ENCODE results near the gene RNF141.

RNF141 gene

GRCh38 chr11:10522276-10522675 lies 18.7 kb downstream of the RNF141 start:
- H3K4me2 ChIP-seq (ENCODE audit: low read depth, low read length): no peak overlapping the region
- no peaks in the 10 kb centered on the region for H3K36me3 ChIP-seq (replicated peaks; ENCODE audit: insufficient read depth, low read length)
- H3K27me3 ChIP-seq (replicated peaks; ENCODE audit: insufficient read depth, low read length): no peaks in the 10 kb centered on the region
- H2AFZ ChIP-seq (ENCODE audit: low read length): no peak overlapping the region
- H4K20me1 ChIP-seq (ENCODE audit: insufficient read depth, low read length): no peaks in the 10 kb centered on the region
- H3K27ac ChIP-seq (ENCODE audit: low read length): no peak overlapping the region
- no peaks in the 10 kb centered on the region for H3F3A ChIP-seq (ENCODE audit: insufficient read depth, low read length)
- no peak overlapping the region for H3K4me3 ChIP-seq (ENCODE audit: low read length)
- DNase-seq: no peak
- H3K79me2 ChIP-seq (ENCODE audit: low read length): no peaks in the 10 kb centered on the region
- TF ChIP-seq EZH2phosphoT487 (IDR thresholded peaks at IDR 0.05; ENCODE audit: low read length): no peak
- TF ChIP-seq, protein P1, sequence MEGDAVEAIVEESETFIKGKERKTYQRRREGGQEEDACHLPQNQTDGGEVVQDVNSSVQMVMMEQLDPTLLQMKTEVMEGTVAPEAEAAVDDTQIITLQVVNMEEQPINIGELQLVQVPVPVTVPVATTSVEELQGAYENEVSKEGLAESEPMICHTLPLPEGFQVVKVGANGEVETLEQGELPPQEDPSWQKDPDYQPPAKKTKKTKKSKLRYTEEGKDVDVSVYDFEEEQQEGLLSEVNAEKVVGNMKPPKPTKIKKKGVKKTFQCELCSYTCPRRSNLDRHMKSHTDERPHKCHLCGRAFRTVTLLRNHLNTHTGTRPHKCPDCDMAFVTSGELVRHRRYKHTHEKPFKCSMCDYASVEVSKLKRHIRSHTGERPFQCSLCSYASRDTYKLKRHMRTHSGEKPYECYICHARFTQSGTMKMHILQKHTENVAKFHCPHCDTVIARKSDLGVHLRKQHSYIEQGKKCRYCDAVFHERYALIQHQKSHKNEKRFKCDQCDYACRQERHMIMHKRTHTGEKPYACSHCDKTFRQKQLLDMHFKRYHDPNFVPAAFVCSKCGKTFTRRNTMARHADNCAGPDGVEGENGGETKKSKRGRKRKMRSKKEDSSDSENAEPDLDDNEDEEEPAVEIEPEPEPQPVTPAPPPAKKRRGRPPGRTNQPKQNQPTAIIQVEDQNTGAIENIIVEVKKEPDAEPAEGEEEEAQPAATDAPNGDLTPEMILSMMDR (IDR thresholded peaks at IDR 0.05; ENCODE audit: low read length): no peak
- no peak overlapping the region for H3K9ac ChIP-seq (ENCODE audit: low read length)
- H3K9me3 ChIP-seq (replicated peaks; ENCODE audit: insufficient read depth, low read length): no peaks in the 10 kb centered on the region
- 0 out of 2 replicates have a peak, but pooled peaks cover 3% of the 10 kb centered on the region for H3K4me1 ChIP-seq (ENCODE audit: low read length)
- H3K9me2 ChIP-seq (replicated peaks; ENCODE audit: insufficient read depth, low read length): no peaks in the 10 kb centered on the region

DNA sequence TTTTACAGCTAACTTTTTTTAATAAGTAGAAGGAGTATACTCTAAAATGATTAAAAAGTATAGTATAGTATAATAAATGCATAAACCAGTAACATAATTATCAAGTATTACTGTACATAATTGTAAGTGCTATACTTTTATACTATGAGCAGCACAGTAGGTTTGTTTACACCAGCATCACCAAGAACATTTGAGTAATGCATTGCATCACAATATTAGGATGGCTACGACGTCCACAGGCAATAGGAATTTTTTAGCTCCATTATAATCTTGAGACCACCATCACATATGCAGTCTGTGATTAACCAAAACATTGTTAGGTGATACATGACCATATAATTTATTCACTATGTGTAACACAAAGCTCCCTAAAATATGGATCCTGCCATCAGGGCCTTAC lies 20.4 kb downstream of the RNF141 start:
- TF ChIP-seq, protein P1 (IDR thresholded peaks at IDR 0.05; ENCODE audit: low read length): no peak
- TF ChIP-seq EZH2 (optimal IDR thresholded peaks at IDR 0.05; ENCODE audit: low read depth, low read length) (no peak), EZH2phosphoT487 (IDR thresholded peaks at IDR 0.05; ENCODE audit: low read length) (no peak)
- Histone ChIP-seq H3K9me3 (replicated peaks; ENCODE audit: insufficient read depth, low read length) (no peaks in the 10 kb centered on the region), H2AFZ (ENCODE audit: low read length) (no peak overlapping the region), H3K79me2 (ENCODE audit: low read length) (no peaks in the 10 kb centered on the region), H3K4me2 (ENCODE audit: low read depth, low read length) (no peak overlapping the region), H3K4me1 (ENCODE audit: low read length) (no peaks in the 10 kb centered on the region), H3K27ac (ENCODE audit: low read length) (no peak overlapping the region), H3K36me3 (replicated peaks; ENCODE audit: insufficient read depth, low read length) (no peaks in the 10 kb centered on the region), H3K4me3 (ENCODE audit: low read length) (no peak overlapping the region), H3F3A (ENCODE audit: insufficient read depth, low read length) (no peaks in the 10 kb centered on the region), H3K9ac (ENCODE audit: low read length) (no peak overlapping the region), H3K9me2 (replicated peaks; ENCODE audit: insufficient read depth, low read length) (no peaks in the 10 kb centered on the region), H3K27me3 (replicated peaks; ENCODE audit: insufficient read depth, low read length) (no peaks in the 10 kb centered on the region), H4K20me1 (ENCODE audit: insufficient read depth, low read length) (no peaks in the 10 kb centered on the region)
- no peak for DNase-seq

- no peak overlapping the region for H3K27ac ChIP-seq (ENCODE audit: low read length)
- H3K79me2 ChIP-seq (ENCODE audit: low read length): no peaks in the 10 kb centered on the region
- H3K4me1 ChIP-seq (ENCODE audit: low read length): 0 out of 2 replicates have a peak, but pooled peaks cover 3% of the 10 kb centered on the region
- no peaks in the 10 kb centered on the region for H3K36me3 ChIP-seq (replicated peaks; ENCODE audit: insufficient read depth, low read length)
- no peaks in the 10 kb centered on the region for H3K27me3 ChIP-seq (replicated peaks; ENCODE audit: insufficient read depth, low read length)
- no peak overlapping the region for H3K9ac ChIP-seq (ENCODE audit: low read length)
- no peaks in the 10 kb centered on the region for H3F3A ChIP-seq (ENCODE audit: insufficient read depth, low read length)
- H3K9me3 ChIP-seq (replicated peaks; ENCODE audit: insufficient read depth, low read length): no peaks in the 10 kb centered on the region
- no peak overlapping the region for H3K4me2 ChIP-seq (ENCODE audit: low read depth, low read length)
- DNase-seq: no peak
- no peaks in the 10 kb centered on the region for H3K9me2 ChIP-seq (replicated peaks; ENCODE audit: insufficient read depth, low read length)
- TF ChIP-seq EZH2phosphoT487 (IDR thresholded peaks at IDR 0.05; ENCODE audit: low read length) (no peak), EZH2 (optimal IDR thresholded peaks at IDR 0.05; ENCODE audit: low read depth, low read length) (no peak)
- H4K20me1 ChIP-seq (ENCODE audit: insufficient read depth, low read length): no peaks in the 10 kb centered on the region
- no peak overlapping the region for H3K4me3 ChIP-seq (ENCODE audit: low read length)
- H2AFZ ChIP-seq (ENCODE audit: low read length): no peak overlapping the region
Measured at GRCh38 chr11:10519630-10520029, 21.4 kb downstream of the RNF141 start.

DNA sequence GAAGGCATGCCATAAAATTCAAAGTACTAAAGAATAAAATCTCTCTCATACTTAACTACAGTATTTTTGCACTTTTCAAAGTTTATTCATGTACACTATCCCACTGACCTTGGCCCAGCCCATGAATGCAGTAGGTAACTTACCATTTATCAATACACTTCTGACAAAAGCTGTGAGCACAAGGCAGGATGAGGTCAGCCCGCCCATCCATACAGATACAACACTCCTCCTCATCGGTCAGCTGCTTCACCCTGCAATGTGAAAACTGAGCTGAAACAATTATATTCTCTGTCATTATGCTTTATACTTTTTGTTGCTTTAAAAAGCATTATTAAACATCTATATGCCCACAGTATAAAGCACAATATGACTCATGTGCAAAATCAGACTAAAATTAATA lies 22.1 kb downstream of the RNF141 start:
- no peaks in the 10 kb centered on the region for H3F3A ChIP-seq (ENCODE audit: insufficient read depth, low read length)
- no peak overlapping the region for H3K4me3 ChIP-seq (ENCODE audit: low read length)
- H3K27ac ChIP-seq (ENCODE audit: low read length): no peak overlapping the region
- no peak overlapping the region for H3K9ac ChIP-seq (ENCODE audit: low read length)
- H3K79me2 ChIP-seq (ENCODE audit: low read length): no peaks in the 10 kb centered on the region
- TF ChIP-seq, protein P1 (IDR thresholded peaks at IDR 0.05; ENCODE audit: low read length): no peak
- TF ChIP-seq EZH2phosphoT487 (IDR thresholded peaks at IDR 0.05; ENCODE audit: low read length): no peak
- no peak for TF ChIP-seq EZH2 (optimal IDR thresholded peaks at IDR 0.05; ENCODE audit: low read depth, low read length)
- H3K27me3 ChIP-seq (replicated peaks; ENCODE audit: insufficient read depth, low read length): no peaks in the 10 kb centered on the region
- no peaks in the 10 kb centered on the region for H3K9me2 ChIP-seq (replicated peaks; ENCODE audit: insufficient read depth, low read length)
- no peaks in the 10 kb centered on the region for H4K20me1 ChIP-seq (ENCODE audit: insufficient read depth, low read length)
- H3K4me2 ChIP-seq (ENCODE audit: low read depth, low read length): no peak overlapping the region
- H3K9me3 ChIP-seq (replicated peaks; ENCODE audit: insufficient read depth, low read length): no peaks in the 10 kb centered on the region
- no peaks in the 10 kb centered on the region for H3K36me3 ChIP-seq (replicated peaks; ENCODE audit: insufficient read depth, low read length)
- 0 out of 2 replicates have a peak, but pooled peaks cover 9% of the 10 kb centered on the region for H3K4me1 ChIP-seq (ENCODE audit: low read length)
- DNase-seq: no peak
- H2AFZ ChIP-seq (ENCODE audit: low read length): no peak overlapping the region

Data from MM.1S (cell line).